ENCODE measurements around the gene PXMP4. TPM values are rescaled to one million over a fixed set of nuclear protein-coding genes. Genes with fewer than 3 reads are reported as not detected.

PXMP4 gene
- total and polyA plus RNA-seq, 9 of the 15 experiments (the other 6 are each of a cell fraction or from before 2014, with no cell fraction given), result 4.8 to 29.1 (median 6.8) TPM

DNA sequence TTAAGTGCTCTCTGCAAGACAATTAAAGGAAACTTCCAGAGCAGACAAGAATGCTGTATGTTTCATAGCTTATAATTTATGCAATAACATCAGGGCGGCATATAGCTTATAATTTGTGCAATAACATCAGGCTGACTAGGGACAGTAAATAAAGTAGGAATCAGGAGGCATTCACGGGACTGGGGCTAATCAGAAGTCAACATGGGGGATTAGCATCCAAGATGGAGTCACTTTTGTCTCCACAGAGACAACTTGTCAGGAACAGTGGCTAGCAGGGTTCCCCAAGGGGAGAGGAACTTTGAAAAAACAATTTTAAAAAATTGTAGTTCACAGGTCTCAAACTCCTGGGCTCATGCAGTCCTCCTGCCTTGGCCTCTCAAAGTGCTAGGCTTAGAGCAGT lies 8.4 kb upstream of the PXMP4 start (continued):
- peak in 1 of 2 experiments; percentile 52; a peak in 1 of 4 replicates for TF ChIP-seq TEAD1 (CRISPR knock-in tag; IDR thresholded peaks at IDR 0.05)
- TF ChIP-seq CHD2 (IDR thresholded peaks at IDR 0.05; ENCODE audit: low read depth, low read length), result no peak
- TF ChIP-seq TCF7L2 (IDR thresholded peaks at IDR 0.05; ENCODE audit: low read depth, low read length), result no peak
- no peak for TF ChIP-seq ZNF197 (CRISPR knock-in tag; IDR thresholded peaks at IDR 0.05; ENCODE audit: low read depth)
- TF ChIP-seq, protein P1, sequence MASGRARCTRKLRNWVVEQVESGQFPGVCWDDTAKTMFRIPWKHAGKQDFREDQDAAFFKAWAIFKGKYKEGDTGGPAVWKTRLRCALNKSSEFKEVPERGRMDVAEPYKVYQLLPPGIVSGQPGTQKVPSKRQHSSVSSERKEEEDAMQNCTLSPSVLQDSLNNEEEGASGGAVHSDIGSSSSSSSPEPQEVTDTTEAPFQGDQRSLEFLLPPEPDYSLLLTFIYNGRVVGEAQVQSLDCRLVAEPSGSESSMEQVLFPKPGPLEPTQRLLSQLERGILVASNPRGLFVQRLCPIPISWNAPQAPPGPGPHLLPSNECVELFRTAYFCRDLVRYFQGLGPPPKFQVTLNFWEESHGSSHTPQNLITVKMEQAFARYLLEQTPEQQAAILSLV (tag; IDR thresholded peaks at IDR 0.05), result no peak
- TF ChIP-seq KLF10 (CRISPR knock-in tag; IDR thresholded peaks at IDR 0.05), result no peak
- TF ChIP-seq PHTF2 (CRISPR knock-in tag; IDR thresholded peaks at IDR 0.05), result no peak
- TF ChIP-seq RBM22 (IDR thresholded peaks at IDR 0.05; ENCODE audit: low read depth, low read length, poor library complexity, severe bottlenecking), result no peak
- no peak for TF ChIP-seq PHB (CRISPR knock-in tag; IDR thresholded peaks at IDR 0.05)
- TF ChIP-seq PHB2 (IDR thresholded peaks at IDR 0.05; ENCODE audit: low read depth), result no peak
- TF ChIP-seq NCOA6 (IDR thresholded peaks at IDR 0.05), result no peak
- TF ChIP-seq, protein P2, sequence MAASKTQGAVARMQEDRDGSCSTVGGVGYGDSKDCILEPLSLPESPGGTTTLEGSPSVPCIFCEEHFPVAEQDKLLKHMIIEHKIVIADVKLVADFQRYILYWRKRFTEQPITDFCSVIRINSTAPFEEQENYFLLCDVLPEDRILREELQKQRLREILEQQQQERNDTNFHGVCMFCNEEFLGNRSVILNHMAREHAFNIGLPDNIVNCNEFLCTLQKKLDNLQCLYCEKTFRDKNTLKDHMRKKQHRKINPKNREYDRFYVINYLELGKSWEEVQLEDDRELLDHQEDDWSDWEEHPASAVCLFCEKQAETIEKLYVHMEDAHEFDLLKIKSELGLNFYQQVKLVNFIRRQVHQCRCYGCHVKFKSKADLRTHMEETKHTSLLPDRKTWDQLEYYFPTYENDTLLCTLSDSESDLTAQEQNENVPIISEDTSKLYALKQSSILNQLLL (CRISPR knock-in tag; IDR thresholded peaks at IDR 0.05; ENCODE audit: borderline replicate concordance), result no peak
- no peak for TF ChIP-seq RNF2 (IDR thresholded peaks at IDR 0.05)
